Skin of body (tissue), 2 donors: ENCODE results near the gene IFFO2. TPM values are rescaled to one million over a fixed set of nuclear protein-coding genes. Genes with fewer than 3 reads are reported as not detected.

ENCODE experiments used
- DNase-seq: peaks from one replicate; lab custom pipeline; 2025; lab: John Stamatoyannopoulos, UW
- total RNA-seq: library from RNA; depleted of rRNA; stranded (reverse); fragments of >200 nt; gene quantifications from one replicate; pipeline ENCODE4 v1.2.3, GENCODE V29; 2014

The IFFO2 gene
- total RNA-seq, 1 donor from 2014 or later, result 39.2 TPM

DNA sequence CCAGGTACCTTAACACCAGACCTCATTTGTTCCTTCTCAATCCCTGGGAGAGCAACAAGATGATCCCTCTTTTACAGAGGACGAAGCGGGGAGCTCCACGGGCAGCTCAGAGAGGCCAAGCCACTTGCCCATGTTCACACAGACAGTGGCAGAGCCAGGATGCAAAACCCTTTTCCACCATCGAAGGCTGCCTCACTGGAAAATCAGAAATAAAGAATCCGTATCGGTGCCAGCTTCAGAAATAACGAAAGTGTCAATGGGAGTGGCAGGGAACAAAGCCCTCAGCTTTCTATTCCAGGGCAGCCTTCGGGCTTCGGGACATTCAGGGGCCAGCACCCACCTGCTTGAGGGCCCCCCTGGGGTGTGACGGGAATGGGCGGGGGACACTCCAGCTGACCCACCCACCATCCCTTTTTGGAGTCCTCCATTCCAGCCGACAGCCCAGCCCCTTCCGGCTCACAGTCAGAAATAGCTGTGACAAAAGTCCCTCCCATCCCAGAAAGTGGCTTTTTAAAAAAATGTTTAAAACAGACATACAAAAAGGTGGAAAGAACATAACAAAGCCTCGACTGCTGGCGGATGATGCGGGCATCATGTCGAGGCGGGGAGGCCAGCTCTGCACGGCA, 6.0 kb downstream of the IFFO2 start:
- DNase-seq, result peak; percentile 13

DNA sequence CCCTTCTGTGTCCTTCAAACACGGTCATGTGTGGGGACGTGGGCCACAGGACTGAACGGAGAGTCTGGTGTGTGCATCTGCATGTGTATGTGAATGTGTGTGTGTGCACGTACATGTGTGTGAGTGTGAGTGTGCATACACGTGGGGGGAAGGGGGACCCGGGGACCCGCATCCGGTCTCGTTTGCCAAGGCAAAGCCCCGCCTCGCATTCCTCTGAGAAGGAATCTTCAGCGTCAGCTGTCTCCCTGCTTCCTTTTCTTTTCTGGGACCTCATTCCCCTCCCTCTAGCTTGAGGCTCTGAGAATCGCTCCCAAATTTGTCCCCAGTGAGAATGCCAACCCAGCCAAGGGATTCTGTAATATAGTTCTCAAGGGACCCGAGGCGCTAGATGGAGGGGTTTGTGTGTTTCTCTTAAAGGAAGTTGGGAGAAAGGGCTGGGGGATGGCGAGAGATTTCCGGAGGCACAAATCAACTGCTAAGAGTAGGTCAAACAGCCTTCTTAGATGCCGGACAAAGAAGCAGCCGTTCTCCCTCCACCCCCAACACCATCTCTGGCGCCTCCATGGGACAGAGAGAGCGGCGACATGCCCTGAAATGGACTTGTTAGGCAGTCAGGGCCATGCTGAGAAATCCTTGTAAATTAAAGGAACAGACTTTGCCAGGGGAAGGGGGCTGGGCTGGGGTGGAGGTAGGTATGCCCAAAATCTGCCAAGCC, 6.6 kb downstream of the IFFO2 start:
- DNase-seq, result peak; percentile 93

DNA sequence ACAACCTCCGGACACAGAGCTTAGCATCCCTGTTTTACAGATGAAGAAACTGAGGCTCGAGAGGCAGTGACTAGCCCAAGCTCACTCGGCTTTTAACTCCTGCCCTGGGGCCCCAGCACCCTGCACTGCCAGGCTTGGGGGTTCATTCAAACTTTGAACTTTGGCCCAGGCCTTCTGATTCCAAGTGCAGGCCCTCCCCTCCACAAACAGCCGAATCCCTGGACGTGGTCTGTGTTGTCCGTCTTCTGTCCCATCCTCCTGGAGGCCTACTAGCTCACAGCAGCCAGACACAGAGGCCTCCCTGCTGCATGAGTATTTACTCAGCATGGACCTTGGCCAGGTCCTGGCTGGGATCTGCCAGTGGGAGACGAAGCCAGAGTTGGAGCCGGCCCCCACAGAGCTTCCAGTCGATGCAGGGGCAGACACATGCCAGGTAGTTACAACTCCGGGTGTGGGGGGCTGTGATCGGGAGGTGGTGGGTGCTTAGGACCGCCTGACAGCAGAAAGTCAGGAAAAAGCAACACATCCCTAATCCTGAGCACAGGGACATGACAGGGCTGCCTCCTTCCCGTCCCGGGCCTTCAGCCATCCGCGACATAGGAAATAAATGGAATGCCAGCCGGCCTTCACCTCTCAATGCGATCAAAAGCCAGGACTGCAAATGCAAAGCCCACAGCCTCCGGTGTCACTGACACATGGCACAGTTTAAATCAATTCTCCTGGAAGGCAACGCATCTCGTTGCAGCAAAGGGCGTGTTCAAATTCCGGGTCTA, 7.4 kb downstream of the IFFO2 start:
- peak; percentile 48 for DNase-seq

DNA sequence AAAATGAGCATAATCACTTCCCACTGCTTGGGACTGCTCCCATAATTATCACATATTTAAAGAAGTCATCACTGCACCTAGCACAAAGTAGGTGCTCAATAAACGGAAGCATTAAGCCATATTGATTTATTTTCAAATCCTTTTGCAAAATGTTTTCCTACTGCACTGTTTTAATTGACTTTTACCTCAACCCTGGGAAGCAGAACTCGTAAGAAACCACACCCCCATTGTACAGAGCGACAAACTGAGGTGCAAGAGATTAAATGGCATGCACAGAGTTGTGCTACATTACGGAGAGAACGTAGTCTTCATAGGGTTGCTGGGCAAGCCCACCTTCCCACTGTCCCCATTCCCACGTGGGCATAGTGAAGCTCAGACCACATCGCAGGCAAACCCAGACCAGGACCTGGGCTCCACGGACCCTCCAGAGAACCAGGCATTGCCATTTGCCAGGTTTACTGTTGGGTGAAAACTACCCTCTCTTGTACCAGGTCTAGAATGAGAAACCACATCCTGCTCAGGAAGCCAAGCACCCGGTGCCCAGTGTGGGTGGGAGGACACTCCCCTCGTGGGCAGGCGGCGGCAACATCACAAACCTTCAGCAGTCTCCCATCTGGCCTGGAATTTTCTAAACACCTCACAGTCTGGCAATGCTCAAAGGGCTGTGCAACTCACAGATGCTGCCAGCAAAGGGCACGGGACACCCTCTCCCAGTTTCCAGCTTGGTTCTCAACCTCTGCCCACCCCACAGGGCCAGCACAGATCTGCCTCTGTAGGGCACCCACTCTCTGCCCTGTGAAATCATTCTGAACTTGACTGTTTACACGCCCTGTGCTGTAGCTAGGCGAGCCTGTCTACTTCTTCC, 8.2 kb downstream of the IFFO2 start:
- DNase-seq, result no peak

DNA sequence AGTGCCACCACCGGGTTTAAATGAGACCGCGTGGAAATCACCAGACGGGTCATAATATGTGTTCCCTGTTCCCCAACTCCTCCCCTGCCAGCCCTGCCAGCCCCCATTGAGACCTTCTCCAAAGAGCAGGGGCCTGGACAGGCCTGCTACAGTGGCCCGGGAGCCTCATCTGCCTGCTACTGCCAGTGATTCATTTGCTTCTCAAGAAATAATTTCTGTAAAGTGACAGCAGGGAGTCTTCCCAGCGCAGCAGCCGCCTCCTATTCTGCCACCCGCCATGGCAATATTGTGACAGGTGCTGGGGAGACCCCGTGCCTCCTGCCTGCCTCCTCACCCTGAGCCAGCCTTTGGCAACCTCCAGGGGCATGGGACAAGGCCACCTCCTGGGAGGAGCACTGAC, 8.9 kb downstream of the IFFO2 start:
- no peak for DNase-seq

DNA sequence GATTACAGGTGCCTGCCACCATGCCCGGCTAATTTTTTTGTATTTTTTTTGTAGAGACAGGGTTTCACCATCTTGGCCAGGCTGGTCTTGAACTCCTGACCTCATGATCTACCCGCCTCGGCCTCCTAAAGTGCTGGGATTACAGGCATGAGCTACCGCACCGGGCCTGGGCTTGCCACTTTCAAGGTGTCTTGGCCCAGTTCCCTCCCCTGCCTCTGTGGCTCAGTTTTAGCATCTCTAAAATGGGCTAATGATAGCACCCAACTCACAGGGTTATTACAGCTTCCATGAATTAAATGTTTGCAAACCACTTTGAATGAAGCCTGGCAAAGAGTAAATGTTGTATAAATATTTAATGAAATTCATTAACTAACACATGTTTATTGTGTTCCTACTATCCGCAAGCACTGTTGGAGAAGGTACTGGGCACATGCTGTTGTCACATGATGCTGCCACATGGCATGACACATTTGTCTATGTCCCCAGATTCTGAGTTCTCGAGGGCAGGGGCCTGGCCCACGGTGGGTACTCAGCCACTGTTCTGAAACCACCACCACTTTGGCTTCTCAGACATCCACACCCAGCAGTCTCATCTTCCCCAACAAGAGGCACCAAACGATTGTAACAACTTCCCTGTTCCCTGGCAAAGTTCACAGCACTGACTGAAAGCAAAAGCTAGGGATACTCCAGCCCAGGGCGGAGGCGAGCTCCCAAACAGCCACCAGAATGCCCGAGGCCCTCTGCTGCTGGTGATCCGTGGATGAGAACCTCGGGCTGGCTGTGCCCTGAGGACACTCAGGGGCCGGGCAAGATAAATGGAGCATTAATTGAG, 9.7 kb downstream of the IFFO2 start:
- DNase-seq, result no peak

DNA sequence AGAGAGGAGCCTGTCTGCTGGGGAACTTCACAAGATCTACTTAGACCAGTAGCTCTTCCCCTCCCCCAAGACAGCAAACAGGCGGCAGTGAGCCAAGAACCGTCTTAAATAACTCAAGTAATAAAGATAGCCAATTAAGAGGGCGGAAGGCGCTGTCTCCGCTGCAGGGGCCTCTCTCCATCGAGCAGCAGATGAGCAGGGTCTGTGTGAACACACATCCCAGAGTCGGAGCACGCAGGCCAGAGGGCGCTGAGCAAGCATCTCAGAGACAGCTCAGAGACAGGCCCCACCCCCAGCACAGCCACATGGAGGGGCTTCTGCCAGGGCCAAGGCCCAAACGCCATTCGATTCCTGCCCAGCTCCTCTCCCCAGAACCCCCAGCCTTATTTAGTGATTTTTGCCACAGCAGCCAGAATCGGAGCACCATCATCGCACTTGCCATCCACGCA, 11.1 kb downstream of the IFFO2 start:
- peak; percentile 65 for DNase-seq

DNA sequence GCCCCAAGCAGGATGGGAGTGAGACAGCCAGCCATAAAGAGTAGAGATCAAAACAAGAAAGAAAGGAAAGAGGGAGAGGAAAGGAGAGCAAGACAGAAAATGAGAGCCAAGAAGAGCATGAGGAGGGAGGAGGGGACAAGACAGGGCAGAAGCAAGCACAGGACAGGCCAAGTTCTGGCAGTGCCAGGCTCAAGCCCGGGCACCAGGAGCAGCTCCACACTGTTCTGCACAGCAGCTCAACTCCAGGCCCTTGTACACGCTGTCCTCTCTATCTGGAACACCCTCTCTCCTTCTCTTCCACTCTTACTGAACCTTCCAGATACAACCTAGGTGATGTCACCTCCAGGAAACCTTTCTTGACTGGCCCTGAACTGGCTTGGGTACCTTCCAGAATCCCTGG, 11.7 kb downstream of the IFFO2 start:
- no peak for DNase-seq

GRCh38 chr1:18943914-18944572, 12.4 kb downstream of the IFFO2 start:
- DNase-seq, result no peak

DNA sequence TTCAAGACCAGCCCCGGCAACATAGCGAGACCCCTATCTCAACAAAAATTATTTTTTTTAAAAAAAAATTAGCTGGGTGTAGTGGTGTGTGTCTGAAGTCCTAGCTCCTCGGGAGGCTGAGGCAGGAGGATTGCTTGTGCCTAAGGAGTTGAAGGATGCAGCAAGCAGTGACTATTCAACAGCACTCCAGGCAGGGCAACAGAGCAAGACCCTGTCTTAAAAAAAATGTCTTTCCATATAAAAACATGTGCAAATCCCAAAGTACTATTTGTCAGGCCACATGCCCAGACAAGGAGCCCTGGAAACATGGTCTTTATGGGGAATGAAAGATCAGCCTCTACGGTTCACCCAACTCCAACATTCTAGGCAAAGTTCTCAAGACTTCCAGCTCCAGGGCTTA, 13.3 kb downstream of the IFFO2 start:
- no peak for DNase-seq

DNA sequence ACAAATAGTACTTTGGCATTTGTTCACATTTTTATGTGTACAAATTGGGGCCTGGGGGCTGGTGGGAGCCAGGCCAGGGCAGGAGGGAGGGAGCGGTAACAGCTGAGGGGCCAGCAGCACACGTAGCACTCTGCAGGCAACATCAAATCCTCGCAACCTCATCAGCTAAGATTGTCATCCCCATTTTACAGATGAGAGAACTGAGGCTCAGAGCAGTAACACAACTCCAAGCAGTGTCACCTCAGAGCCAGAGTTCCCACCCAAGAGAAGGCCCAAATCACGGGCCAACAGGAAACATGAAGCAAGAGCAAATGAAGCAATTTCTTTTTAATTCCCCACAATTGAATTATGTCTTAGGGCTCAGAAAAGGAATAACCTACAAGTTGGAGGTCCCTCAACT, 14.1 kb downstream of the IFFO2 start:
- no peak for DNase-seq

DNA sequence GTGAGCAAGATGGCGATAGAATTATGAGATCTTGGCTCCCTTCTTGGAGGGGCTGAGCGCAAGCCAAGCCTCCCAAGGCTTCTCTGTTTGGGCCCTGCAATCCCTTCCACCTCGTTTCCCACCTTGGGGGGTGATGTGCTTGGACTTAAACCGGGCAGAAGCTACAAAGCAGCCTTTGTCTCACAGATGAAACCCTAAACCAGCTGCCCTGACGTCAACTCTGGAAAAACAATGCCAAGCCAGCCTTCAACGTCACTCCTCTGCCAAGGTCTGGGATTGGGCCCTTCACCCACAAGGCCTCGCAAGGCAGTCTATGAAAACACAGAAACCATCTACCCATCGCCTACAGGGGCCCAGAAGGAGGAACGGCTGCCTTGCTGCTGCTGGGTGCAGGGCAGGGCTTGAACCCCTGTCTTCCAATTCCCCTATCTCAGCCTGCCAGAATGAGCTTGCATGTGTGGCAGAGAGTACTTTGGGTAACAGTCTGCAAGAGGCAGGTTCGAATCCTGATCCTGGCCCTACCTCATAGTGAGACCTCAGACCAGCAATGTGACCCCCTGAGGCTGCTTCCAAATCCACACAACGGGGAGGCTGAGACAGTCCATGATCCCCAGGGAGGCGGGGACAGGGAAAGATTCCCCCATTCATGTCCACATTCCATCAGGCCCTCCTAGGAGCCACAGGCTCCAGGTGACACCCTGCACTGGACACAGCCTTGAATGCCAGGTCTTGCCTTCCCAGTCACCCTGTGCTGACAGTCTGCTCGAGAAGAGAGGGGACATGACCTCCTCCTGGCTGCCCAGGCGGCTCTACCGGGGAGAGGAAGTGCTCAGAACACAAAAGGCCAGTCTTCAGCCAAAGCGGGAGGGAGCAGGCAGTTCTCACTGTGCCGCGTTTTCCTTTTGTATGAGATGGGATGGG, 15.0 kb downstream of the IFFO2 start:
- DNase-seq, result peak; percentile 31

- DNase-seq, result no peak
These were observed 16.0 kb downstream of the IFFO2 start for GRCh38 chr1:18940303-18941020.

DNA sequence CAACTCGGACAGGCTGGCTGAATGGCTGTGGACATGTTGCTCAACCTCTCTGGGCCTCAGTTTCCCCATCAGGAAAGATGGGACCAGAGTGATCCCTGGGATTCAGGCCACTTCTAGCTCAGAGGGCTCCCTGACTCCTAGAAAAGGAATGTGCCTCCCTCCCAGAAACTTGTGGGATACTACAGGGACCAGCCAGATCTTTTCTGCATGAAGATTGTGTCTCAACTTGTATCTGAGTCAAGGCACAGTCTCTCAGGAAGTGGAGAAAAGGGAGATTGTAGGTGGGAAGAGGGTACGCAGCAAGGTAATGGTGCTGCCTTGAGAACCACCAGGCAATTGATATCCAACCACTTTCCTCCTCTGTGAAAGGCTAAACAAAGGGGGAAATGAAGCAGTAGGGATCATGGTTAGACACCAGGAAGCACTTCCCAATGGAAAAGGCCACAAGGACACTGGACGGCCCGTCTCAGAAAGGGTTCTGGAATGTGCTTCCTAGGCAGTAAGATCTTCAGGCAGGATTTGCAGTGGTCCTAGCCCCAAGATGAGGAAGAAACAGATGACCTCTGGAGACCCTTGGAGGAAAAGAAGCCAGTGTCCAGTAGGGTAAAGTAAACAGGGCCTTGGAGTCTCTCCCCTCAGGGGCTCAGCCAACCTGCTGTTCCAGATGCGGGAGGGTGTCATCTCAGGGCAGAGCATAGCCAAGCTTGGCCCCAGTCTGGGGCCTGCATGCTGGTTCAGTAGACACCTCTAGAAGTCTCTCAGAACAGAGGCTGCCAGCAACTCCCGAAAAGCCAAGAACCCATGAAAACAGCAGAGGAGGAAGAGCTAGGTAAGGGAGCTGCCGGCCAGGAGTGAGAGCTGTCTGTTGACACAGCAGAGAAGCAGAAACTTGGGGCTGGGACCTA, 16.8 kb downstream of the IFFO2 start:
- no peak for DNase-seq

DNA sequence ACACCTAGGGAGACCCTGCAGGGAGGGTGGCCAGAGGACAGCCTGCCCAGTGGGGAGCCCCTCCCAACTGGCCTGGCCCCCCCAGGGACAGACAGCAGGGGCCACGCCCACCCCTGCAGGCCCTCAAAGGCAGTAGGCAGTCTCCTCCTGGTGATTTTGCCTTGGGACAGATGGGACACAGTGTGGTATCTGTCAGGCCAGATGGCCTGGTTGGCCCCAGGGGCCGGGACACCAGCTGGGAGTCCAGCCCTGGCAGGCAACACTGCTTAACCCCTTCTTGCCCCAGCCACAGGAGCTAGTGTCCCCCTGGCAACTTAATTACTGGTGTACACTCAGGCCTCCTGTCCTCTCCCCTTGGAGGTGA, 17.8 kb downstream of the IFFO2 start:
- DNase-seq, result no peak

DNA sequence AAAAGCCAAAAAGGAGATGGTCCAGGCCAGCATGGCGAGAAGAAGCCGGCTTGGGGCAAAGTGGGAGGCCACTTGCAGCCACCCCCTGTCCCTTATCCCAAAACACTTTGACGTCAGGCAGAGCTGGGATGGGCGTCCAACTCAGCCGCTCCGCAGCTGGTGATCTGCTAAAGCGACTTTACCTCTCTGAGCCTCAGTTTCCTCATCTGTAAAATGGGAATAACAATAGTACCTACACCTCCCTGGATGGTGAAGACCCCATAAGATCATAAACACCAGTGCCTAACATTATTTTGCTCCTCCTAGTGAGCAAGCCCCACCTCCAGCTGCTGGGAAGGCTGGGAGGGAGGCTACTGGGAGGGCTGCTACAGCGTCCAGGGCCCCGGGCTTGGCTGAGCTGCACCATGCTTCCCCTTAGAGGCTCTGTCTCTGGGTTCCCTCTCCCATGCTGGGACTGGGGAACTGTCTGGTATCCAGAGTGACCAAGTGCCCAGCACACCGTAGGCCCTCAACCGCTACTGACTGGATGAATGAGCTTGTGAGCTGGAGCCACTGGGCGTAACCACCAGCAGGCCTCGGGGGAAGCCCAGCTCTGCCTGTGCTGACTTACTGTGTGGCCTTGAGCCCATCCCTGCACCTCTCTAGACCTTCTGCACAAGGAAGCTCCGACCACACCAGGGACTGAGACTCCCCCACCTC, 18.3 kb downstream of the IFFO2 start:
- DNase-seq, result no peak

DNA sequence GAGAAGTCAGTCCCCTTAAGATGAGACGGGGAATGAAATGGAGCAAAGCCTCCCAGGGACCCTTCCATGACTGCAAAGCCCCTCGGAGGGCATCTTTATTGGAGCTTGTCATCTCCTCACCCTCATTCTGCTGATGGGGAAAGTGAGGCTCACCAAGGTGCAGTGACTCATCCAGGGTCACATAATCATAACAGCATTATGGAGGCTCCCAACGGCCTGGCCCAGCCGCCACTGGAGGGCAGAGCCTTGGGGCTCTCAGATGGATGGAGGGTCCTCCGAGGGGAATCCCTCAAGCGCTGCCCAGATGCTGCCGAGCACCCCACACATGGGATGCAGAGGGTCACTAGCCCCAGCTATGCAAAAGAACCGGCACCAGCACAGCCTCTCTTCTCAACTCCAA, 18.9 kb downstream of the IFFO2 start:
- no peak for DNase-seq
